DMS79 treated with DMSO at 0.1 percent for 48 hours (cell line): ENCODE measurements around the gene KRT34.

Source experiments
- DNase-seq: peaks from one replicate; lab custom pipeline; 2025; lab: John Stamatoyannopoulos, UW

KRT34 gene

DNA sequence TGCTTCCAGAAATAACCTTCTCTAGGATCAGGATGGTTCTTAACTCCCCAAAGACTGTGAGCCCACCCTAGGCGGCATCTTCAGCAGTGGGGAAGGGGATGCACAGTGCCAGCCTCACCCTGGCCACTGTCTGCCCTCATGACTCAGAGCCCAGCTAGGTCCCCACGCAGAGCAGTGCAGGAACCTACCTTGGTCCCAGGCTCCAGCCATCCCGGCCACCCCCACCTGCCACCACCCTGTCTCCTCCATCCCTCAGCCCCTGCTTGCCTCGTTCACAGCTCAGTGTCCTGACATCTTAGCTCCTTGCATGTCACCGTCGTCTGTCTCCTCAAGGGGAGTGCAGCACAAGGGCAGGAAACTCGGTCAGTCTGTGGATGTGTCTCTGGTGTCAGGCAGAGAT lies 50.5 kb downstream of the KRT34 start:
- DNase-seq, result no peak

DNA sequence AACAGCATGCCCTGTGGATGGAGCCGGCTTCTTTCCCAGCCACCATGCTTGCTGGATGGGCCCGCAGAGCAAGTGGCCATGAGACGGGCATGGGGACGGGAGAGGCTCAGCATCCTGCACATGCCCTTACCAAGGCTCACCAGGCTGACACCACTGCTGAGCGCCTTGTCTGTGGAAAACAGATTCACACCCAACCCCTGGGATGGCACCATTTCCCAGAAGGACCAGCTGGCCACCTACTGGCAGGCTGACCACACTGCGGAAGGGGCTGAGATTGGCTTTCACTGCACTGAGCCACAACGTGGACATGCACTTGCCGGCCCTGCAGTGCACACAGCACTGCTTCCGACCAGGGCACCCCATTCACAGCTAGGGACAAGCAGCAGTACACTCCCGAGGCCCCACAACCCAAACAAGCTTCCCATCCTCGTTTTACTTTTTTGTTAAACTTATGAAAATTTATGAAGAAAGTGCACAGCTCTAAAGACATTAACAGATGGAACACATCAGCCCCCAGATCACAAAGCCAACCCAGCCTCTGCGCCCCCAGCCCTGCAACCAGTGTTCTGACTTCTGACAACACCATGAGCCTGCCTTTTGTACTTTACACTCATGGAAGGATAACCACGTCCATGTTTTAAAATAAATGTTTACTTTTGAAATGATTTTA lies 52.7 kb downstream of the KRT34 start:
- no peak for DNase-seq

GRCh38 chr17:41328207-41328606 lies 53.9 kb downstream of the KRT34 start:
- DNase-seq, result no peak
